HFF-Myc (cell line): ENCODE data around the gene PRR30.
A peak's percentile ranks its signal among the peaks of the same experiment; 100 is the strongest.

ENCODE experiments used
- DNase-seq: peaks from one replicate; pipeline ENCODE4 v3.0.0-alpha.2; 2011; ENCODE audit warnings: low read depth; ENCODE audit errors: extremely low read depth
- H3K4me3 ChIP-seq: replicated peaks from 2 replicates; pipeline ENCODE4 v1.5.1; 2011; ENCODE audit warnings: low read depth, mild to moderate bottlenecking, control low read depth, low read length
- CTCF ChIP-seq: IDR thresholded peaks from 2 replicates; pipeline ENCODE4 v1.5.1; 2012; ENCODE audit warnings: mild to moderate bottlenecking, low read depth, low read length, control low read depth; ENCODE audit errors: missing control alignments

Gene PRR30

GRCh38 chr2:27091746-27092695, 47.2 kb downstream of the PRR30 start:
- TF ChIP-seq CTCF, result no peak
- DNase-seq, result no peak
- H3K4me3 ChIP-seq, result no peak overlapping the region

GRCh38 chr2:27089111-27089954, 49.9 kb downstream of the PRR30 start:
- no peak for TF ChIP-seq CTCF
- H3K4me3 ChIP-seq, result no peak overlapping the region
- no peak for DNase-seq

GRCh38 chr2:27088634-27089033, 50.6 kb downstream of the PRR30 start:
- no peak for TF ChIP-seq CTCF
- no peak overlapping the region for H3K4me3 ChIP-seq
- no peak for DNase-seq

- no peak for TF ChIP-seq CTCF
- no peak for DNase-seq
- H3K4me3 ChIP-seq, result peak overlapping the region; percentile 60
Measured at GRCh38 chr2:27087823-27088410, 51.3 kb downstream of the PRR30 start.
